Kidney (tissue), 22 donors: ENCODE results near the gene SULT1C2. TPM values are rescaled to one million over a fixed set of nuclear protein-coding genes. Genes with fewer than 3 reads are reported as not detected.

Source experiments
- DNase-seq, 5 donors: peaks; one replicate each; pipeline ENCODE4 v3.0.0-alpha.2; 2013 to 2020
- FAIRE-seq: peaks from 2 replicates; lab custom pipeline; 2012; peaks lifted over from hg19 to GRCh38; lab: Jason Lieb, UNC
- H3K27ac ChIP-seq, 2 donors: one replicate each; pipeline ENCODE4 v1.7.0; 2013; ENCODE audit warnings: low read depth in 2 of 2, low read length in 2 of 2, inconsistent platforms in 1 of 2
- H3K27me3 ChIP-seq: one replicate; pipeline ENCODE4 v1.7.1; 2013; ENCODE audit warnings: low read length, inconsistent platforms; ENCODE audit not compliant: control insufficient read depth, insufficient read depth
- H3K36me3 ChIP-seq, 3 donors: one replicate each; pipeline versions ENCODE4 v1.7.0 to v1.7.1; 2013; ENCODE audit warnings: low read length in 3 of 3, control low read depth in 1 of 3, inconsistent platforms in 1 of 3; ENCODE audit not compliant: insufficient read depth in 3 of 3, control insufficient read depth in 2 of 3
- H3K4me1 ChIP-seq, 3 donors: one replicate each; pipeline versions ENCODE4 v1.7.0 to v1.7.1; 2013; ENCODE audit warnings: low read length in 3 of 3, inconsistent platforms in 1 of 3, low read depth in 1 of 3; ENCODE audit not compliant: control insufficient read depth in 2 of 3, insufficient read depth in 2 of 3
- H3K4me3 ChIP-seq, 3 donors: one replicate each; pipeline versions ENCODE4 v1.7.0 to v1.8.1; 2013; ENCODE audit warnings: low read length in 3 of 3, control low read depth in 1 of 3, inconsistent platforms in 1 of 3
- H3K9ac ChIP-seq, 3 donors: one replicate each; pipeline versions ENCODE4 v1.7.0 to v1.7.1; 2013; ENCODE audit warnings: low read length in 3 of 3, control low read depth in 1 of 3, inconsistent platforms in 1 of 3
- H3K9me3 ChIP-seq, 3 donors: one replicate each; pipeline versions ENCODE4 v1.7.0 to v1.7.1; 2013; ENCODE audit warnings: low read length in 3 of 3, control low read depth in 1 of 3, inconsistent platforms in 1 of 3; ENCODE audit not compliant: control insufficient read depth in 2 of 3, insufficient read depth in 1 of 3
- intact Hi-C: fragments of 100-400 bp; cut with DNase I; formaldehyde crosslinking; loops from one replicate; pipeline ENCODE4 v1.11.1; 2022
- long read RNA-seq, 10 donors: library from polyadenylated mRNA in 1 of 10; unstranded in 1 of 10; transcript quantifications; one replicate each; pipeline ENCODE4 v2.0.0 and lab custom pipeline, GENCODE V29; 2021 to 2026
- polyA plus RNA-seq: library from polyadenylated mRNA; stranded (reverse); fragments of 350-450 nt; fragmentation: Illumina TruSeq; extraction: RNeasy Lipid Tissue Mini Kit (QIAGEN cat#74804); gene quantifications from one replicate; pipeline ENCODE4 v1.2.3, GENCODE V29; 2014; ENCODE audit warnings: low read depth, low replicate concordance; ENCODE audit not compliant: insufficient read depth
- total RNA-seq: library from RNA; stranded (reverse); fragmentation: NEBNext Ultra II Directional; extraction: Animal tissue kit (Norgen Biotek cat#: 25700); gene quantifications from one replicate; pipeline ENCODE4 v1.2.1, GENCODE V29; 2021
- TF ChIP-seq, protein P1 (sequence below): IDR thresholded peaks from 3 replicates; pipeline ENCODE4 v1.5.1; 2012; ENCODE audit warnings: mild to moderate bottlenecking, moderate library complexity, borderline replicate concordance; ENCODE audit not compliant: insufficient read depth; ENCODE audit errors: extremely low read depth
- donor health status: control.
- donor health status: control.
- donor health status: control.
- donor health status: control.
- donor health status: control.
- donor health status: DM: yes; HTN: yes; CAD: no.
- donor health status: Normal renal cell carcinoma (clear cell type).

The SULT1C2 gene
- total RNA-seq (67.4 TPM), polyA plus RNA-seq (117 TPM)
- long read RNA-seq, donor 1, full-length matches to known transcripts = 7 of 7 reads
- long read RNA-seq, donor 1, partial matches to known transcripts = 0 of 7 reads
- long read RNA-seq, donor 1, other reads (novel, unspliced or antisense) = 0 of 7 reads
- long read RNA-seq, donor 2, full-length matches to known transcripts = 13 of 25 reads
- long read RNA-seq, donor 2, partial matches to known transcripts = 12 of 25 reads
- long read RNA-seq, donor 2, other reads (novel, unspliced or antisense) = 0 of 25 reads
- long read RNA-seq, donor 3, full-length matches to known transcripts = 14 of 33 reads
- long read RNA-seq, donor 3, partial matches to known transcripts = 19 of 33 reads
- long read RNA-seq, donor 3, other reads (novel, unspliced or antisense) = 0 of 33 reads
- long read RNA-seq, donor 4, full-length matches to known transcripts = 11 of 11 reads
- long read RNA-seq, donor 4, partial matches to known transcripts = 0 of 11 reads
- long read RNA-seq, donor 4, other reads (novel, unspliced or antisense) = 0 of 11 reads
- long read RNA-seq, donor 5 = 0 reads
- long read RNA-seq, donor 6, full-length matches to known transcripts = 15 of 15 reads
- long read RNA-seq, donor 6, partial matches to known transcripts = 0 of 15 reads
- long read RNA-seq, donor 6, other reads (novel, unspliced or antisense) = 0 of 15 reads
- long read RNA-seq, donor 7, full-length matches to known transcripts = 21 of 38 reads
- long read RNA-seq, donor 7, partial matches to known transcripts = 8 of 38 reads
- long read RNA-seq, donor 7, other reads (novel, unspliced or antisense) = 9 of 38 reads
- long read RNA-seq, donor 8, full-length matches to known transcripts = 3 of 8 reads
- long read RNA-seq, donor 8, partial matches to known transcripts = 5 of 8 reads
- long read RNA-seq, donor 8, other reads (novel, unspliced or antisense) = 0 of 8 reads
- long read RNA-seq, donor 9, partial matches to known transcripts = 0 of 2 reads
- long read RNA-seq, donor 9, other reads (novel, unspliced or antisense) = 0 of 2 reads
- long read RNA-seq, donor 10, full-length matches to known transcripts = 11 of 25 reads
- long read RNA-seq, donor 10, partial matches to known transcripts = 14 of 25 reads
- long read RNA-seq, donor 10, other reads (novel, unspliced or antisense) = 0 of 25 reads

DNA sequence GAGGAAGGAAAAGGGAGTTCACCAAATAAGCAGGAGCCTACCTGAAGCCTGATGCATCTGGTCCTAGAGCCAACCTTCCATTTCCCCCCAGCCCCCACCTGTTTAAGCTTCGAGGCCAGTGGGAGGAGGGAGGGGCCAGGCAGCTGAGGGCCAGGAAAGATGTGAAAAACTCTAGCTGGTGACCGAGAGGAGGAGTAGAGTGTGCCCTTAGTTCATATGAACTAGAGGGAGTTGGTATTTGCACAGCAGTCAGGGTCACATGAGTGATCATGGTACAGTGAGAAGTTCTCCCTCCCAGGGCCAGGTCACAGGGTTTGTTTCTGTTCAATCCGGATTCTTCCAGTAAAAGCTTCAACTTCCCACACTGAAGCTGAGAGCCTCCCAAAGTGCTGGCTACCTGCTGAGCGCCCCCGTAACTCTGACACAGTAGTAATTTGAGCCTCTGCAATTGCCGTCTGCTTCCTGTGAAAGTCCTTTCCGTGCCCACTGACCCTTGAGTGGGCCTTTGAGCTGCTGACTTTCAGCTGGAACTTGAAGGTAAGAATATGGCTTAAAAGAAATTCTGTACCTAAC lies at the start of gene SULT1C2:
SULT1C2 (plus strand) TSS at position 362 of the 573 bp plus-strand sequence. CDS start 4,773 bp downstream, outside the sequence.
- TF ChIP-seq, protein P1, sequence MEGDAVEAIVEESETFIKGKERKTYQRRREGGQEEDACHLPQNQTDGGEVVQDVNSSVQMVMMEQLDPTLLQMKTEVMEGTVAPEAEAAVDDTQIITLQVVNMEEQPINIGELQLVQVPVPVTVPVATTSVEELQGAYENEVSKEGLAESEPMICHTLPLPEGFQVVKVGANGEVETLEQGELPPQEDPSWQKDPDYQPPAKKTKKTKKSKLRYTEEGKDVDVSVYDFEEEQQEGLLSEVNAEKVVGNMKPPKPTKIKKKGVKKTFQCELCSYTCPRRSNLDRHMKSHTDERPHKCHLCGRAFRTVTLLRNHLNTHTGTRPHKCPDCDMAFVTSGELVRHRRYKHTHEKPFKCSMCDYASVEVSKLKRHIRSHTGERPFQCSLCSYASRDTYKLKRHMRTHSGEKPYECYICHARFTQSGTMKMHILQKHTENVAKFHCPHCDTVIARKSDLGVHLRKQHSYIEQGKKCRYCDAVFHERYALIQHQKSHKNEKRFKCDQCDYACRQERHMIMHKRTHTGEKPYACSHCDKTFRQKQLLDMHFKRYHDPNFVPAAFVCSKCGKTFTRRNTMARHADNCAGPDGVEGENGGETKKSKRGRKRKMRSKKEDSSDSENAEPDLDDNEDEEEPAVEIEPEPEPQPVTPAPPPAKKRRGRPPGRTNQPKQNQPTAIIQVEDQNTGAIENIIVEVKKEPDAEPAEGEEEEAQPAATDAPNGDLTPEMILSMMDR = no peak
- FAIRE-seq (no peak), DNase-seq (peak; percentile 84 to 98 (median 94))
- intact Hi-C loops = no loop called here
- Histone ChIP-seq H3K4me3 (peak within 1 kb of the TSS; percentile 12 to 82 (median 78)), H3K36me3 (peaks cover 0 to 1% (median 0%) of the 10 kb centered on the region in 3 donors), H3K4me1 (peaks cover 3 to 12% (median 10%) of the 10 kb centered on the region in 3 donors), H3K27me3 (no peaks in the 10 kb centered on the region), H3K9me3 (no peaks in the 10 kb centered on the region), H3K9ac (peak within 1 kb of the TSS in 2 of 3 donors; percentile 12 to 92), H3K27ac (peak within 1 kb of the TSS; percentile 96)

DNA sequence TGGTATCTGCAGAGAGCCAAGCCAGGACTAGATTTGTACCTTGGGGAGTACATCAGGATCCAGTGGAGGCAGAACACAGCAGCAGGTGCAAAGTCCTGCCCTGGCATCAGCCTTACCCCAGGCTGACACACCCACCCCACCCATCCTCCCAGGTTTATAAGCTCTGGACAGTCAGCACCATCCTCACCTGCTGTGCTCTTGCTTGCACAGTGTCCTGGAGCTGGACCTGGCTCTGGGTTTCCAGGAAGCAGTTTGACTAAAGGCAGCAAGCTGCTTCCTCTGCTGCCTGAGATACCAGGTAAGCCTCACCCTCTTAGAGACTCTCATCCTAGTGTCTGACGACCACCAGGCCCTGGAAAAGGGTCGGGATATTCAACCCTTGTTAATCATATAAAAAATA lies 48.9 kb upstream of the SULT1C2 start, which contains the start of gene SULT1C3:
SULT1C3 (plus strand) TSS at position 183 of the 400 bp plus-strand sequence. CDS start 7,227 bp downstream, outside the sequence.
- no peak within 1 kb of the TSS for H3K27ac ChIP-seq
- intact Hi-C loops = no loop called here
- no peak within 1 kb of the TSS for H3K9ac ChIP-seq
- no peaks in the 10 kb centered on the region for H3K36me3 ChIP-seq
- H3K27me3 ChIP-seq = no peaks in the 10 kb centered on the region
- H3K4me3 ChIP-seq = no peak within 1 kb of the TSS
- no peaks in the 10 kb centered on the region for H3K4me1 ChIP-seq
- TF ChIP-seq, protein P1 = no peak
- DNase-seq (no peak), FAIRE-seq (no peak)
- H3K9me3 ChIP-seq = peaks cover 0 to 7% (median 0%) of the 10 kb centered on the region in 3 donors

DNA sequence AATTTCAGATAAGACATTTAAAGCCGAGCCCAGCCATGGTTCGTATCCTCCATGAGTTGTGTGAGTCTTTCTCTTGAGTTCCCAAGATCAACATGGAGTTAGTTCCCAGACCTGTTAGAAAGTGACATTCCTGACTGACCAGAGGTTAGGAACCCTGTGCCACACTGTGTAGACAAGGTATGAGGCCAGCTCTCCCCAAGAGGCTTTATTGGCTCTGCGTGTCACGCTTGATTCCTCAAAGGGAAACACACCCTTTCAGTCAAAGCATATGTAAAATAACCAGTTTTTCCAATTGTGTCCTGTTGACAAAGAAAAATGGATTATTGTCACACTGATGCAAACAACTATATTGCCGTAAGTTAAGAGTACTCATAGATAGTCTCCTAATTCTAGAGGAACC lies 47.7 kb upstream of the SULT1C2 start:
- H3K4me3 ChIP-seq = no peak overlapping the region
- no peak for DNase-seq
- no peaks in the 10 kb centered on the region for H3K36me3 ChIP-seq
- no peak overlapping the region for H3K27ac ChIP-seq
- H3K27me3 ChIP-seq = no peaks in the 10 kb centered on the region
- H3K9me3 ChIP-seq = peaks cover 0 to 12% (median 0%) of the 10 kb centered on the region in 3 donors
- FAIRE-seq = no peak
- TF ChIP-seq, protein P1 = no peak
- H3K4me1 ChIP-seq = no peaks in the 10 kb centered on the region
- H3K9ac ChIP-seq = no peak overlapping the region
- intact Hi-C loops = no loop called here
